ENCODE results near the gene BPIFB2. TPM values are rescaled to one million over a fixed set of nuclear protein-coding genes. Genes with fewer than 3 reads are reported as not detected.

Gene BPIFB2
- polyA plus RNA-seq, 1 donor (not counting 4 experiments of a cell fraction or from before 2014, with no cell fraction given), result not detected

- Histone ChIP-seq H3K9me3 (ENCODE audit: control insufficient read depth, low read depth, low read length) (no peaks in the 10 kb centered on the region), H3K9me1 (ENCODE audit: control insufficient read depth, extremely low read depth, insufficient read depth, low read length) (no peaks in the 10 kb centered on the region), H3K4me2 (ENCODE audit: control insufficient read depth, extremely low read depth, insufficient read depth, low read depth, low read length) (no peak overlapping the region), H3K79me2 (ENCODE audit: control insufficient read depth, insufficient read depth, low read length) (no peaks in the 10 kb centered on the region), H2AFZ (ENCODE audit: control insufficient read depth, low read length) (no peak overlapping the region), H3K4me1 (ENCODE audit: control insufficient read depth, extremely low read depth, insufficient read depth, low read length) (no peaks in the 10 kb centered on the region), H3K36me3 (ENCODE audit: control insufficient read depth in 2 of 2, extremely low read depth in 1 of 2, insufficient read depth in 2 of 2, low read length in 2 of 2) (no peaks in the 10 kb centered on the region), H3K9ac (ENCODE audit: control insufficient read depth, extremely low read depth, insufficient read depth, low read length) (no peak overlapping the region), H3K27ac (ENCODE audit: control insufficient read depth, insufficient read depth, low read length) (no peak overlapping the region), H3K27me3 (ENCODE audit: control insufficient read depth, extremely low read depth, insufficient read depth, low read length) (peaks cover 3% of the 10 kb centered on the region), H4K20me1 (ENCODE audit: control insufficient read depth, extremely low read depth, insufficient read depth, low read length) (no peaks in the 10 kb centered on the region), H3K4me3 (ENCODE audit: control insufficient read depth in 2 of 3, extremely low read depth in 1 of 3, insufficient read depth in 2 of 3, low read depth in 1 of 3, low read length in 3 of 3) (no peak overlapping the region)
- FAIRE-seq (no peak), DNase-seq (ENCODE audit: low read depth, low spot score) (no peak)
- no peak for TF ChIP-seq EZH2 (IDR thresholded peaks at IDR 0.05; ENCODE audit: low read length)
- no peak for TF ChIP-seq CTCF (optimal IDR thresholded peaks at IDR 0.05 in 1 of 3, IDR thresholded peaks at IDR 0.05 in 1 of 3, conservative IDR thresholded peaks at IDR 0.05 in 1 of 3; ENCODE audit: extremely low read depth in 1 of 3, insufficient read depth in 2 of 3, low read length in 3 of 3)
- dilution Hi-C loops (cut with MboI; ENCODE audit: extremely low pct_ligation_motif_present, low sequenced_read_pairs), result no loop called here
Measured at GRCh38 chr20:33042430-33042829, 34.9 kb downstream of the BPIFB2 start.

- TF ChIP-seq CTCF (optimal IDR thresholded peaks at IDR 0.05 in 1 of 3, IDR thresholded peaks at IDR 0.05 in 1 of 3, conservative IDR thresholded peaks at IDR 0.05 in 1 of 3; ENCODE audit: extremely low read depth in 1 of 3, insufficient read depth in 2 of 3, low read length in 3 of 3) (no peak), EZH2 (IDR thresholded peaks at IDR 0.05; ENCODE audit: low read length) (no peak)
- dilution Hi-C loops (cut with MboI; ENCODE audit: extremely low pct_ligation_motif_present, low sequenced_read_pairs), result no loop called here
Measured at GRCh38 chr20:33042983-33043730, 35.7 kb downstream of the BPIFB2 start.

More at GRCh38 chr20:33042983-33043730, 35.7 kb downstream of the BPIFB2 start:
- Histone ChIP-seq H3K4me3 (ENCODE audit: control insufficient read depth in 2 of 3, extremely low read depth in 1 of 3, insufficient read depth in 2 of 3, low read depth in 1 of 3, low read length in 3 of 3) (no peak overlapping the region), H4K20me1 (ENCODE audit: control insufficient read depth, extremely low read depth, insufficient read depth, low read length) (no peaks in the 10 kb centered on the region), H3K9ac (ENCODE audit: control insufficient read depth, extremely low read depth, insufficient read depth, low read length) (no peak overlapping the region), H3K36me3 (ENCODE audit: control insufficient read depth in 2 of 2, extremely low read depth in 1 of 2, insufficient read depth in 2 of 2, low read length in 2 of 2) (no peaks in the 10 kb centered on the region), H3K79me2 (ENCODE audit: control insufficient read depth, insufficient read depth, low read length) (no peaks in the 10 kb centered on the region), H2AFZ (ENCODE audit: control insufficient read depth, low read length) (no peak overlapping the region), H3K4me2 (ENCODE audit: control insufficient read depth, extremely low read depth, insufficient read depth, low read depth, low read length) (no peak overlapping the region), H3K9me3 (ENCODE audit: control insufficient read depth, low read depth, low read length) (no peaks in the 10 kb centered on the region), H3K27ac (ENCODE audit: control insufficient read depth, insufficient read depth, low read length) (no peak overlapping the region), H3K9me1 (ENCODE audit: control insufficient read depth, extremely low read depth, insufficient read depth, low read length) (no peaks in the 10 kb centered on the region), H3K27me3 (ENCODE audit: control insufficient read depth, extremely low read depth, insufficient read depth, low read length) (peaks cover 3% of the 10 kb centered on the region), H3K4me1 (ENCODE audit: control insufficient read depth, extremely low read depth, insufficient read depth, low read length) (no peaks in the 10 kb centered on the region)
- no peak for DNase-seq (ENCODE audit: low read depth, low spot score)
- FAIRE-seq, result no peak

Data from keratinocyte (primary cell).